Left lobe of liver (tissue), 2 donors: ENCODE results near the gene MEN1. TPM values are rescaled to one million over a fixed set of nuclear protein-coding genes. Genes with fewer than 3 reads are reported as not detected.
"Not testable (repeated sequence)": the region's sequence is repeated elsewhere in the genome, so short reads cannot be mapped to it uniquely, and the experiment has no call there.

Source experiments
- ATAC-seq: fragments of 200-7000 bp; cut with Tn5 transposase; one replicate; pipeline ENCODE4 v1.9.1; 2020; ENCODE audit warnings: mild to moderate bottlenecking, moderate library complexity
- DNase-seq: peaks from one replicate; pipeline ENCODE4 v3.0.0-alpha.2; 2020; ENCODE audit warnings: low spot score
- total RNA-seq: library from RNA; stranded (reverse); gene quantifications from one replicate; pipeline ENCODE4 v1.2.1, GENCODE V29; 2021
- donor health status: DM: no; HTN: no; CAD: no; lungs with moderate emphysema.
- donor health status: DM: no; HTN: yes; CAD: no.

Gene MEN1
- total RNA-seq, 1 donor from 2014 or later = 24.0 TPM

DNA sequence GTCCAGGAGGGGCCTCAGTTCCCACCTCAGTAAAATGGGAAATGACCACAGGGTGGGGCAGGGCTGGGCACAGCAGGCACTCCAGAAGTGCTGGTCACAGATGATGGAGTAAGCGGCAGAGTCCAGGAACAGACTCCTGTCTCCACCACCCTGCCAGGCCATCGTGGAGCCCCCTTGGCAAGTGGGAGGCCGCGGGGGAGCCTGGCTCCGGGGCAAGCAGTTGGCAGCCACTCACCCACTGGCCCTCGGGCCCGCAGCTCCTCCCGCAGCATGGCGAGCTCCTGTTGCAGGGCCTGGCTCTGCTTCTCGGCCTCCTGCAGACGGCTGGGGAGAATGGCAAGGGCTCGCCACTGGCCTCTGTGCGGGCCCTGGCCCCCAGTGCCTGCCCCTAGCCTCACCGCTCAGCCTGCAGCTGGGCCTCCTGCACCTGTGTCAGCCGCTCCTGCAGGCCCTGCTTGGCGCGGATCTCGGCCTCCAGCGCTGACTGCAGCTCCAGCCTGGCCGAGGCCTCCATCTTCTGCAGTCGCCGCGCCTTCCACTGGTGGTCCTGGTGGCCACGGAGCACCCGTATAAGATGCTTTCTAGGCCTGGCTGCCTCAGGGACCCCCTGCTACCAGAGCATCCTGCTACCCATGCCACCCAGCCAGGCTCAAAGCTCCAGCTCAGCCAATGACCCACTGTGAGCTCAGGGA lies 23.8 kb upstream of the MEN1 start:
- DNase-seq = no peak
- ATAC-seq = no peak

DNA sequence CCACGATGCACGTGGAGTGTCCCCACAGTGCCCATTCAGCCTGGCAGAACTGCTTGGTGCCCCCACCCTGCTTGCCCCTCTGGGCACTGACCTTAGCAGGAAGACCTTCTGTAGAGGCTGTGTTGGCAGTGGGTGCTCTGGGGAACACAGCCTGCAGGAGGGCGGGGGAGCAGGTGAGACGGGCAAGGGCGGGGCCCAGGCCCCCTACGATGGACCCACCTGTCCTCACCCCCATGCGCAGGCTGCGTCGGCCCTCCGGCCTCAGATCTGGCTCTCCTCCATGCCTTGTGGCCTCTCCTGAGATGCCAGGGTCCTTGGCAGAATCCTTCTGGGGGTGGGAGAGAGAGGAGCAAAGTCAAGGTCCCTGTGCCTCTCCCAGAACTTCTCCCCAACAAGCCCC lies 23.2 kb upstream of the MEN1 start:
- no peak for ATAC-seq

DNA sequence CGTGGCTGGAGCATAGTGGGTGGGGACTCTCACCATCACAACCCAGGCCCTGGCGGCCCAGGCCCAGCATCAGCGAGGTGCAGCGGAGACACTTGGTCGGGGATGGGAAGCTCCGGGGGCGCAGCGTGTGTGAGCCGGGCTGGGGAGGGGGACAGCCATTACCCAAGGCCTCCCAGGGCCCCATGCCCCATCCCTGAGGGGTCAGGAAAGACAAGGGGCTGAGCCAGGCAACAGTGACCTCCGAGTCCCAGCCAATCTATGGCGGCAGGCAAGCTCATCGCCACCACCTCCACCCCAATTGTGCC lies 22.8 kb upstream of the MEN1 start:
- no peak for ATAC-seq
- DNase-seq = no peak

More for the DNA sequence above, 23.2 kb upstream of the MEN1 start:
- DNase-seq = no peak

DNA sequence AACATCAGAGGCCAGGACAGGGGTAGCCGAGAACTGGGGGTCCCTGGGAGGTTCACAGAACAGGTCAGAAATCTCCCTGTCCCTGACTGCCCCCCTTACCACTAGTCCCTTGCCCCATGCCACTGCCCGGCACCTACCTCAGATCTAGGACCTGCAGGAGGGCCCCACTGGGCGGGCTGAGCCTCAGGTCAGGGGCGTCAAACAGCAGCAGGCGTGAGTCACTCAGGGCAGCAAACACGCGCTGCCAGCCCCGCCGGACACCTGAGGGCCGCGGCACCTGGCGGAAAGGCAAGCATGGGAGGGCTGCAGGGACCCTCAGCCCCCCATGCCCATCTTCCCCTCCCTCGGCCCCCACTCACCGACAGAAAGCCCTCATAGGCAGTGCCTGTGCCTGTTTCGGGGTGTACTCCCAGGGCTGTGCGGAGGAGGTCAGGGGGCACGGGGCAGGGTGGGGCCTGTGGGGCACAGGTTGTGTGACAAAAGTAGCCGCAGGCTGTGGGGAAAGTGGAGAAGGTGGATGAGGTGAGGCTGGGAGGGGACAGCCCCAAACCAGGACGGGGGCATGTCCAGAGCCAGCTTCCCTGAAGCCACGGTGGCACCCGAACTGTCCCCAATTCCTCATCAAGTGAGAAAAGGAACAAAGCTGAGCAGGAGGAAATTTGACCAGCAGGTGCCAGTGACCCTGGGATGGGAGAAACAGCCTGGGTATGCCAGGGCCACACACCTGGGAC lies 22.3 kb upstream of the MEN1 start:
- DNase-seq (no peak), ATAC-seq (no peak)

DNA sequence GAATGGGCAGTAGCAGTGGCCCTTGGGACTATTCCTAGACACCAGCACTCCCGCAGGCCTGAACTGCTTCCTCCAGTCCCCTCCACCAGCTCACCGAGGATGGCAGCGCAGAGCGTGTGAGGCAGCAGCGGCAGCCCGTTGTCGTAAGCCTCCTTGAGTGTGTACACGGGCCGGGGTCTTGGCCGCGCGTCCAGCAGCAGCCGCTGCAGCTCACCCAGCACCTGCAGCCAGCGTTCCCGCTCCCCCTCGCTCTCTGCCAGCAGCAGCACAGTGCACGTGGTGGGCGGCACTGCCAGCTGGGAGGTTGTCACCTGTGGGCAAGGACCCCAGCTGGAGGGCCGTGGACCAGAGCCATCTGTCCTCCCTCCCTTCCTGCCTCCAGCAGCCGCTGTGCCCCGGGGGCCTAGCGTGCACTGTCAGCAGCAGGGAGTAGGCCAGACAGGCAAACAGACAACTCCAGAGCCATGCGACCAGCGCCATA lies 21.1 kb upstream of the MEN1 start:
- DNase-seq = no peak
- ATAC-seq = no peak

DNA sequence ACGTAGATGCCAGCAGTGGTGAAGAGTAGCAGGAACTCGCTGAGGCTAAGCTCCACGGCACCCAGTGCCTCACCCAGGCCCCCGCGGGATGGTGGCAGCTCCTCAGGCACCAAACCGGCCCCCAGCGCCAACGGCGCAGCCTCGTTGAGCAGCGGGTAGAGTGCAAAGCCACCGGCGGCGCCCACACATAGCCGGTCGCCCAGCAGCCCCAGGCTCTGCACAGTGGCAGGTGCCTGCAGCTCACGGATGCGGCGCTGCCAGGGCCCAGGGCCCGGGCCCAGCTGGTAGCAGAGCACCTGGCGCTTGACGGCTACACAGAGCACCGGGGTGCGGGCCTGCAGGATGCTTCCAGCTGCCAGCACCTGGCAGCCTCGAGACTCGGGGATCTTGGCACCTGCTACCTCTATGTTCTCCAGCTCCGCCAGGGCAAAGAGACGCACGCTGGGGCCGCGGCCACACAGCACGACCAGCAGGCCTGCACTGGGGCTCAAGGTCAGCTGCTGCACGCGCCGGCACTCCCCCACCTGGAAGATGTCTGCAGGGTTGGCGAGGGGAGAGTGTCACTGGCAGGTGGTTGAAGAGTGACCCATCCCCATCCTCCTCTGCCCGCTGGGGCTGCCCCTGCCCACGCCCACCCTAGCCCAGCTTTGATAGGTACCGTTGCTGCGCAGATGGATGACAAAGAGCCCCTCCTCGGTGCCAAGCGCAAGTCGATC lies 19.3 kb upstream of the MEN1 start:
- DNase-seq = no peak

DNA sequence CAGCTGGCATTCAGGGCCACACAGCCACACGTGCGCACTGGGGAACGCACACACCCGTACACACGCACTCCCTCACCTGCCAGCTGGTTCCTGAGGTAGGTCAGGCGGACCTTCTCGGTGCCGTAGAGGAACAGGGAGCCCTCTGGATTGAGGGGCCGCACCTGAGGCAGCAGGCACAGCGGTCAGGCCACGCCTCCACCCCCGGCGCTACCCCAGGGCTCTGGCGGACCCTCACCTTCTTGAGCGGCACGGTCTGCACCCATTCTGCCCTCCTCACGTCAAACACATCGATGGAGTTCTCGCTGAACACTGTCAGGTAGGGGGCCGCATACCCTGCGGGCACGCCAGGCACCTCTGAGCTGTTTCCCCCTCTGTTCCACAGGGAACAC lies 17.1 kb upstream of the MEN1 start:
- DNase-seq (no peak), ATAC-seq (no peak)

More for the DNA sequence above, 19.3 kb upstream of the MEN1 start:
- no peak for ATAC-seq

DNA sequence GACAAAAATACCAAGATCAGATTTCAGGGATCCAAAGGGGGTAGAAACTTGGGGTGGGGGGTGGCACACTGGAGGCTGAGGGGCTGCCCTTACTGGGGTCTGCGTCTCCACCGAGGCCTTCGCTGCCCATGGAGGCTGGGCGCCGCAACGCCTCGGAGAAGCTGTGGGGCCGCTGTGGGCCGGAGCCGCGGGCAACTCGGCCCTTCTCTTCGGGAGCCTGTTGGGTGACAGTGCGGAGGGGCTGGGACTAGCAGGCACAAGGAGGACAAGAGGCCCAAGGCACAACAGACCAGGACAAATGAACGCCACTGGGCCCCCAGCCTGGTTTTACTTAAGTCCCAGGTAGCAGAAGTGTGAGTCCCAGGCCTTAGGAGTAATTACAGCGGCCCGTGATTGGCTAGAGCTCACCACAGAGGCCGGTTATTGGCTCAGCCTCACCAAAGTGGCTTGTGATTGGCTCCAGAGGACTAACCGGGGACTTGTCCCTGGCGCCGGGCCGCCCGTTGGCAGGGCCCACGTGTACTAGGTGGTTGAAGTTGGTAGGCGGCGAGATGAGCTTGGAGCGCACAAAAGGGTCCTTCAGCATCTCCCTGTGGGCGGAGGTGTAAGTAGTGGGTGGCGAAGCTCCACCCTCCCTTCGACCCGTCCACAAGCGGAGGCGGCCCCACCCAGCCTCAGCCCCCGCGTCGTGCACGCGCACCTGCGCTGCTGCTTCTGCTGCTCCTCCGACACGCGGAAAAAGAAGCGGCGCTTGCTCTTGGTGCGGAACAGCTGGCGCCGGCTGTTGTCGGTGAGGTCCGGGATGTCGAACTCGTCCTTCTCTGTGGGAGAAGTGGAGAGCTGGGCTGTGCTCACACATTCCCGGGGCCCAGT lies 16.5 kb upstream of the MEN1 start:
- ATAC-seq = no peak
- DNase-seq = no peak

DNA sequence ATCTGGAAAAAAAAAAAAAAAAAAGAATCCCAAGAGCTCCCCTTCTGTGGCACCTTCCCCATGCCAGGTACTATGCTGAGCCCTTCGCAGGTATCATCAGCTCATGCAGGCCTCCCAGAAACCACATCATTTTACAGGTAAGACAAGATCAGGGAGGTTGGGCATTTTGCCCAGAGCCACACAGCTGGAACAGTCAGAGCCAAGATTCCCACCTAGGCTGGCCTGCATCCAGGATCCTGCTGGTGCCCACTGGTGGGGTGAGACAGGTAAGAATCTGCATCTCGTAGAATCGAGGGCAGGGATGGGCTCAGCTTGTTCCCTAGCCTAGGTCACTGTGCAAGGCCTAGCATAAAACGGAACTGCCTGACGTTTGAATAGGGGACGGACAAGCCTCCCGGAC lies 15.7 kb upstream of the MEN1 start:
- ATAC-seq (no peak), DNase-seq (no peak)

DNA sequence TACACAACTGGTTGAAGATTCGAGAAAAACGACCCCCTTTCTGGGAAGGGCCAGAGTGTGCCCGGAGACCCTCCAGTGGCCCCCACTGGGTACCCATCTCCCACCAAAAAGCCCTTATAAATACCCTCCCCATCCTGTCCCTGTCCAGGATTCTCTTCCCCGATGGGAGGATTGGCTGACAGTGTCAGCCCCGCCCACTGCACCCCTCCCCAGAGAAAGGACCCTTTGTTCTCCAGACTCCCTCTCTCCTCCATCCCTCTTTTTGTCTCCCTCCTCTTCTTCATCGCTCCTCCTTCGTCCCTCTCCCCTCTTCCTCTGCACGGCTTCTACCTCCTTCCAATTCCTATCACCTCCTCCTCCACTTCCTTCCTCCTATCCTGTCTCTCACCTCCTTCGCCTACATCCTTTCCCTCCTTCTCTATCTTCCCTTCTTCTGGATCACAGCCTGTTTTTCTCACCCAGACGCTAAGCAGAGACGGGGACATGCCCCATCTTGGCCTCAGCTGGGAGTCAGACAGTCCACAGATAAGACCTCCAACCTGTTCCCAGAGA lies 13.3 kb upstream of the MEN1 start:
- ATAC-seq (no peak), DNase-seq (no peak)

DNA sequence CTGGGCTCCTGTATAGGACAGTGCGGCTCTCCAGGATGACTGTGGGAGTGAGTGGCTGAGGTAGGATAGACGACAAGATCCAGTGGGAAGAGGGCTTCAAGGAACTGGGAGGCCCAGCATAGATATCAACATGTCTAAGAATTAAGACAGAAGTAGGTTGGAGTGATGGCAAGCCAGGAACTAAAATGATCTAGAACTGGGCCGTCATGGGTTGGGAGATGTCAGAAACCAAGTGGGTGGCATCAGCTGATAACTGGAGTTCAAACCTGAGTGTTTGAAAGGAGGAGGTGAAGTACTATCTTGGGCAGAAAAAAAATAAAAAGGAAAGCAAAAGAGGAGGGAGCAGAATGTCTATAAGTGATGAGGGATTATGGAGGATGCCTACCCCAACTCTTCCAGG lies 7.1 kb upstream of the MEN1 start:
- DNase-seq (no peak), ATAC-seq (no peak)

DNA sequence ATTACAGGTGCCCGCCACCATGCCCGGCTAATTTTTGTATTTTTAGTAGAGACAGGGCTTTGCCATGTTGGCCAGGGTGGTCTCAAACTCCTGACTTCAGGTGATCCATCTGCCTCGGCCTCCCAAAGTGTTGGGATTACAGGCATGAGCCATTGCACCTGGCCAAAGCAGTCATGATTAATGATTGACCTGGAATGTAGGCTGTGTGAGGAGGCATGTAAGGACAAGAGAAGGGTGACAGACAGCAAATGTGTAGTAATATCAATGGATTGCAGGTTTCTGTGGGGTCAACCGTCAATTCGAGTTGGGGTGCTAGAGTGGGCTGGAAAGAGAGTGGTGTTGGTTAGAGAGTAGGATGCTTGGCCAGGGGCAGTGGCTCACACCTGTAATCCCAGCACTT lies 5.1 kb upstream of the MEN1 start:
- peak; percentile 71 for ATAC-seq
- not testable (repeated sequence) for DNase-seq

DNA sequence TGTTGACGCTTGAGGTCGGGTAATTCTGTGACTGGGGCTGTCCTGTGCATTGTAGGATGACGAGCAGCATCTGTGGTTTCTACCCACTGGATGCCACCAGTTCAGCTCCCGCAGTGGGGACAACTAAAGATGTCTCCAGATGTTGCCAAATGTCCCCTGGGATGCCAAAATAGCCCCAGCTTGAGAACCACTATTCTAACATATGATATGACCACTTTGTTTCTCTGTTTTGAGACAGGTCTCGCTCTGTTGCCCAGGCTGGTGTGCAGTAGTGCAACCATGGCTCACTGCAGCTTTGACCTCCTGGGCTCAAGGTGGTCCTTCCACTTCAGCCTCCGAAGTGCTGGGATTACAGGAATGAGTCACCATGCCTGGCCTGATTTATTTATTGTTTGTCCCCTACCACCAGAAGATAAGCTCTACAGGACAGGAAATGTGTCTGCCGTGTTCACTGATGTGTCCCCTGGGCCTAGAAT lies 4.4 kb upstream of the MEN1 start:
- ATAC-seq (no peak), DNase-seq (no peak)

DNA sequence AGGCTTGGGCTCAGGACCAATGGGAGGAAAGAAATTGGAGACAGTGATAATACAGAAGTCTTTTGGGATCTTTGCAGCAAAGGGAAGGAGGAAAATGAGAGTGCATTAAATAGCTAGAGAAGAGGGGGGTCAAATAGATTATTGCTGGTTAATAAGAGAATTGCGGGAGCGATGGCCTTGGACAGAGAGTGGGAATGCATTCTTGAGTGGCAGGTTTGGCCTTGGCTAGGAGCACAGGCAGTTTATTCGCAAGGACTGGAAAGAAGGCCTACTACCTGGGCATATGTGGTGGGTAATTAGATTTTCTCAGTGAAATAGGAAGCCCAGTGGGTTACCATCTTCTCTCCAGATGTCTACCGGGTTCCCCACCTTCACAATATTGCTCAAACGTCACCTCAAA lies 3.5 kb upstream of the MEN1 start:
- no peak for DNase-seq
- no peak for ATAC-seq

DNA sequence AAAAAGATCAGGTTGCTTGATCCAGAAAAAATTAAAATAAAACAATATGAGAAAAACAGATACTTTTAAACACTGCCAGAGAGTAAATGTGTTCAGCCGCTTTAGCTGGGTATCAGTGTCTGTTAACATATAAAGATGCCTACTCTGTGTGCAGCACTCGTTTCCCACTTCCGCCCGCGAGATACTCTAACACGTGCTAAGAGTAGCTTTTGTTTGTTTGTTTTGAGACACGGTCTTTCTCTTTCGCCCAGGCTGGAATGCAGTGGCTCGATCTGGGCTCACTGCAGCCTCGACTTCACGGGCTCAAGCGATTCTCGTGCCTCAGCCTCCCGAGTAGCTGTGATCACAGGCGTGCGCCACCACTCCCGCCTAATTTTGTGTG lies 531 bp upstream of the MEN1 start:
- ATAC-seq = peak; percentile 36
- DNase-seq = no peak

DNA sequence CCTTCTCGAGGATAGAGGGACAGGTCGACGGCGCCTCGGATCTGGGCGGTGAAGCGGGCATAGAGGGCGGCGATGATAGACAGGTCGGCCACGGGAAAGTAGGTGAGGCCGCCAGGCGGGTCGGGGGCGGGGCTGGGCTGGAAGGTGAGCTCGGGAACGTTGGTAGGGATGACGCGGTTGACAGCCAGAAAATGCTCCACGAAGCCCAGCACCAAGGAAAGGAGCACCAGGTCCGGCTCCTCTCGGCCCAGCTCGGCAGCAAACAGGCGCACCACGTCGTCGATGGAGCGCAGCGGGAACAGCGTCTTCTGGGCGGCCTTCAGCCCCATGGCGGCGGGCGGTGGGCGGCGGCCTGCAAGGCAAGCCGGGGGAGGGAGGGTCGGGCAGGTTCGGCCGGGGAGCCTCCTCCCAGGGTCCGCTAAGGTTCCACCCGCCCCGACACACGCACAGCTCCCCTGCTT lies 540 bp downstream of the MEN1 start:
- DNase-seq (no peak), ATAC-seq (peak; percentile 40)

DNA sequence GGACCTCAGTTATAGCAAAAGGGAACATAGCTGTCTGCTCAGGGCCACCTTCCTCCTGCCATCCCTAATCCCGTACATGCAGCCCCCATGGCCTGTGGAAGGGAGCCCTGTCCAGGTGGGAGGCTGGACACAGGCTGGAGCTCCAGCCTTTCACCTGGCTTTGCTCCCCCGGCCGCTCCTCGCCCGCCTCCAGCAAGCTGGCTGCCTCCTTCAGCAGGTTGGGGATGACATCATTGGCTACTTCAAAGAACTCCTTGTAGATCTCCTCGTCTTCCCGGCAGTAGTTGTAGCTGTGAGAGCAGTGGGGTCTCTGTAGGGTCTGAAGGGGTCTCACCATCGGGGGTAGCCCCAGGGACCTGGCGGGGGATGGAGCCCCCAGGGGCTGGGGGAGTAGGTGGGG lies 4.9 kb downstream of the MEN1 start:
- no peak for ATAC-seq
- no peak for DNase-seq

DNA sequence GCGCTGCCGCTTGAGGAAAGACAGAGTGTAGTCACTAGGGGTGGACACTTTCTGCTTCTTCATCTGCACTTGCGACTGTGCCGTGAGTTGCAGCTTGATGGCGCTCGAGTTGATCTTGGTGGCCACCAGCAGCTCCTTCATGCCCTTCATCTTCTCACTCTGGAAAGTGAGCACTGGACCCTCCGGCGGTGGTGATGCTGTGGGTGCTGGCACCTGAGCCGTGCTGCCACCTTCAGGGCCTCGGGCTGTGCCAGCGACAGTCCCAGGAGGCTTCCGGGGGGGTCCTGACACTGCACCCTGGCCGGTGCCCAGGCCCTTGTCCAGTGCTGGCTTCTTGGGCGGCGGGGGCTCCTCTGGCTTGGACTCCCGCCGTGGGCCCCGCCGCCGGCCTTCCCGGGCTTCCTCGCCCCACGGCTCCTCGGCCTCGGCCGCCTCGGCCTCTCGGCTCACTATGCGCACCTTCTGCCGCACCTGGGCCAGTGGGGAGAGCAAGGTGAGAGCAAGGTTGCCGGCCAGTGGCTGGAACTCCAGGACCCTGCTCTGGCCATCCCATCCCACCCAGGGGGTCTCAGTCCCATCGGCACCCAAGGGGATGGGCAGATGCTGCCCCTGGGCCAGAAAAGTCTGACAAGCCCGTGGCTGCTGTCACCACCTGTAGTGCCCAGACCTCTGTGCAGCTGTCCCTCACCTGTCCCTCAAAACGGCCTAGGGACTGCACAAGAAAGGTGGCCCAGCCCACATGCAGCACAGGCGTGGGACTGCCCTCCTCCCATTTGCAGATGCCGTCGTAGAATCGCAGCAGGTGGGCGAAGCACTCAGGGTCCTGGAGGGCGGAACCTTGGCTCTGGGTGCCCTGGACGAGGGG lies 5.8 kb downstream of the MEN1 start:
- no peak for DNase-seq
- ATAC-seq = no peak

DNA sequence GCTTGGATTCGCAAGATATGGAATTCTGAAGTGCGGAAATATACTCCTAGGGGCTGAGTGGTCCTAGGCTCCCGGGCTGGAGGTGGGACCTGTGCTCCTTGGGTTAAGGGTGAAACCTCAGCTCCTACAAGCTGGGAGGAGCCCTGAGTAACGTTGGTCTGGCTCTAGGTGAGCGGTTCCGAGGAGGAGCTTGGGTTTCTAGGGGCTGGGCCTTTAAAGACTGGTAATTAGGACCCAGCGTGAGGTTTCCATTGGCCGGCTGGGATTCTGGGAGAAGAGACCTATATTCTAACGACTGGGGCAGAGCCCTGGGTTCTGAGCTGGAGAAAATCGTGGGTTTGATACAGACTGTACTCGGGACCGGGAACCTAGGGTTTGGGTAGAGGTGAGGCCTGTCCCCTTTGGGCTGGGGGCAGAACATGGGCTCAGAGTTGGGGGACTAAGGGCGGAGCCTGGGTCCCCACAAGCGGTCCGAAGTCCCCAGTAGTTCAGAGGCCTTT lies 6.5 kb downstream of the MEN1 start:
- DNase-seq (no peak), ATAC-seq (peak; percentile 4)
